D721Med (cell line): ENCODE data around the gene OBP2B.
"Not testable (repeated sequence)": the region's sequence is repeated elsewhere in the genome, so short reads cannot be mapped to it uniquely, and the experiment has no call there.

ENCODE experiments used
- DNase-seq: peaks from one replicate; pipeline ENCODE4 v3.0.0; 2011; ENCODE audit warnings: low spot score; ENCODE audit not compliant: insufficient read length
- FAIRE-seq: peaks from 2 replicates; lab custom pipeline; 2011; peaks lifted over from hg19 to GRCh38; lab: Jason Lieb, UNC
- CTCF ChIP-seq: IDR thresholded peaks from 2 replicates; pipeline ENCODE4 v1.5.1; 2012; ENCODE audit warnings: mild to moderate bottlenecking, control low read depth; ENCODE audit not compliant: insufficient read depth; ENCODE audit errors: missing control alignments

Gene OBP2B

GRCh38 chr9:133230093-133230492, 21.0 kb upstream of the OBP2B start:
- DNase-seq = no peak
- TF ChIP-seq CTCF = no peak
- FAIRE-seq = no peak

- FAIRE-seq, DNase-seq: not testable (repeated sequence)
Measured at GRCh38 chr9:133228474-133229193, 19.6 kb upstream of the OBP2B start.

- FAIRE-seq, DNase-seq: not testable (repeated sequence)
Measured at GRCh38 chr9:133227996-133228395, 18.9 kb upstream of the OBP2B start.

DNA sequence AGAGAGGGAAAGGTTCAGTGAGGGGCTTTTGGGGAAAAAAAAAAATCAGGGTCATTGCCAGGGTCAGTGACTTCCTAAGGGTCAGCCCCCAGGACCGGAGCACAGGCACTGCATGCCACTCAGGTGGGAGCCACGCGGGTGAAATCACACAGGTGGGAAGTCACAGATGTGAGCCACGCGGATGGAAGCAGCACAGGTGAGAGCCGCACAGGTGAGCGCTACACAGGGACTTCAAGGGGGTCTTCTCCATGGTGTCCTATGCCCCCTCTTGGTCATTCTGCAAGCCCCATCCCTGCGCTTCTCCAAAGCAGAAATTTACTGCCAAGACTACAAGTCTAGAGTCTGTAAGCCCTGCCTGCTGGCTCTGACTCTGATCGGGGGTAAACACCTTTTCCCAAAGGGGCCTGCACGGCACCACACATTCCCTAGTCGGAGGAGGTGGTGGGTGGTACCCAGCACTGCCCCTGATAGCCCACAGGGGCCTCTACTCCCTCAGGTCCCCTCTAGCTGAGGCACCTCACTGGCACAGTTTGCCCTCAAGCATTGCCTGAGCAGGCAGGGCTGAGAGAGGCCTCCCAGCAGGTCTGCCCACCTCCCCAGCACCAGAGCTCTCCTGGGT, 18.3 kb upstream of the OBP2B start:
- FAIRE-seq (no peak), DNase-seq (no peak)
- no peak for TF ChIP-seq CTCF

- DNase-seq (no peak), FAIRE-seq (no peak)
- TF ChIP-seq CTCF = no peak
Measured at GRCh38 chr9:133226219-133227171, 17.4 kb upstream of the OBP2B start.

DNA sequence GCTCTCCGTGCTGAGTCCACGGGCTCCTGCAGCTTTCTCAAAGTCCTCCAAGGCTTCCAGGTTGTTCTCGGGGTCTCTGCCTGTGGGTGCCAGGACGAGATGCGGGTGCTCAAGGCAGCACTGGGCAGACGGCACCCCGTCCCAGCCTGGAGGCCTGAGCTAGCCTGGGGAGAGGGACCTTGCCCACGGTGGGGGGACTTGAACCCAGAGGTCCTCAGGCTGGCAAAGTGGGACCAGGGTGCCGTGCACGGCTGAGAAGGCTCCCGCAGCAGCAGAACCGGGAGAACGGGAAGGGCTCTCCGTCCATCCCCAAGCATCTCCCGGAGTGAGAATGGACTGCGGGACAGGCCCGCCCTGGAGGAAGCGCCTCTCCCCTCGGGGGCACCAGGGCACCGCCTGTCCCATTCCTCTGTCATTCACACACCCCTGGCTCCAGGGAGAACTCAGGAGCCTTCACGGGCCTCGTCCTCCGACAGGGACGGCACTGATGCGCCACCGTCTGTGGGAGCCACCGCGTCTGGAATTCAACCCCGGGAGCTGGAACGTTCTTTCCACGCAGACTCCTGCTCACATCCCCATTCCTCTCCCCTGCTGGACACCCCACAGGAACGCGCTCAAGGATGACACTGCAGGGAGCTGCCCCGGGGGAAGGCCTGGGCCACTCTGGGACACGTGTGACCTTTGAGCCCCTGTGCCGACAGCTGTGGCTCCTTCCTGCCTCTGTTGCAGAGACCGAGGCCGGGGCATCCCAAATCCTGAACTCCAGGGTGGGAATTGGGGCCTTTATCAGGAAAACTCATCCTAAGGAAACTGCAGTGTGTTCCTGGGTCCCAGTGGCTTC, 16.3 kb upstream of the OBP2B start:
- no peak for FAIRE-seq
- DNase-seq = no peak
- no peak for TF ChIP-seq CTCF

DNA sequence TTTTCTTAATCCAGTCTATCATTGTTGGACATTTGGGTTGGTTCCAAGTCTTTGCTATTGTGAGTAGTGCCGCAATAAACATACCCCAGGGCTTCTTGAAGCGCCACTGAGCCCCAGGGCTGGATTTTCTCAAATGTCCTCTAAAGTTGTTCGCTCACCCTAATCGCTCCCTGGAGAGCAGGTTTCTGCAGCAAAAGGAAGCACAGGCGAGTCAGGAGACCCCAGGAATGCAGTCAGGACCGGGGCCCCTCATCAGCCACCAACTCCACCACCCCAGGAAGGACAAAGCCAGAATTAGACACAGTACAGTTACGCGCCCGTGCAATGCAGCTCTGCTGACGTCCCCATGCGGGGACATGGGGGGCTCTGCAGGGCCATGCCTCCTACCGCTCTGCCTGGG, 15.7 kb upstream of the OBP2B start:
- TF ChIP-seq CTCF = no peak
- no peak for DNase-seq
- FAIRE-seq = no peak

GRCh38 chr9:133223159-133223756, 14.2 kb upstream of the OBP2B start:
- not testable (repeated sequence) for DNase-seq, FAIRE-seq

- not testable (repeated sequence) for FAIRE-seq, DNase-seq
Measured at GRCh38 chr9:133221994-133222393, 12.9 kb upstream of the OBP2B start.
